ENCODE data around the gene ZSCAN29.
A peak's percentile ranks its signal among the peaks of the same experiment; 100 is the strongest.
"Not testable (repeated sequence)": the region's sequence is repeated elsewhere in the genome, so short reads cannot be mapped to it uniquely, and the experiment has no call there.

The ZSCAN29 gene

DNA sequence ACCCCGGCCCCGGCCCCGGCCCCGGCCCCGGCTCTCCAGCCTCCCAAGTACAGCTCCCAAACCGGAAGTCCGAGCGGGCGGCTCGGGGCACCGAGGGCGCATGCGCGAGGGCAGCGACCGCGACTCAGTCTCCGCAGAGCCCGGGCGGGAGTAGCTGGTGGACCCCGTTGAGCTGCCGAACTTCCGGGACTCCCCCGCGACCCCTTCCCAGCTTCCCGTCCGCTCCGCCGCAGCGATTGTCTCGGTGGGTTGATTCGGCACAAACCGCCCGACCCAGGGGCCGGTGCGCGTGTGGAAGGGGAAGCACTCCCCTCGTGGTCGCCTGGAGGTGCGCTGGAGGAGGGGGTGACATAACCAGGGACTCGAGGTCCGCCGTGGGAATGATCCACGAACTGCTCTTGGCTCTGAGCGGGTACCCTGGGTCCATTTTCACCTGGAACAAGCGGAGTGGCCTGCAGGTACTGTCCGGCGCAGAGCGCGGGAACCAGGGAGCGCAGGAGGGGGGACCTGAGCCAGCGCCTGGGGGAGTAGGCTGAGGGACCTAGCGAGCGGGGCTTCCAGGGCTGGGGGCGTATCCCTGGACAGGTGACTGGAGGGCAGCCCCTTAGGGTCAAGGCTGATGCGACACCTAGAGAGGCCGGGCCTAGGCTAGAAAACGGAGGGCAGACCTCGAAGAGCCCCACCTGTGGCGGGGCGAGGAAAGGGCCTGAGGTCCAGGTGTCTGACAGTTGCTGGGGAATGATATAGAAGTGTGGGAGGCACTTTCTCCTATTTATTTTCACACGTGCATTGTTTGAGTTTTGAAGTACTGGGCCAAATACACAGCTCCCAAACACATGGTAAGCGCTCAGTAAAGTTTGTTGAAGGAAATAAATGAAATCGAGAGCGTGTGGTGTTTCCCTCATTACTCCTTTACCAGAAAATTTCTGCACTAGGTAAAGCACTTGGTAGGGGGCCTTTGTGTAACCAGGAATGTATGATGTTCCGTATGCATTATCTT lies at the start of gene ZSCAN29, which contains the start of gene TUBGCP4:
Gene ZSCAN29 (minus strand): TSS at position 69 of the 1,000 bp plus-strand sequence. CDS start 1,130 bp downstream, outside the sequence.
Gene TUBGCP4 (plus strand): TSS at position 127 of the 1,000 bp plus-strand sequence. CDS start 254 bp downstream, at position 381.
- peak; percentile 69 for TF ChIP-seq POLR2A (IDR thresholded peaks at IDR 0.05; ENCODE audit: low read length)
- TF ChIP-seq GATA1 (IDR thresholded peaks at IDR 0.05; ENCODE audit: low read depth, low read length), result no peak
- DNase-seq, result peak; percentile 87 to 91

DNA sequence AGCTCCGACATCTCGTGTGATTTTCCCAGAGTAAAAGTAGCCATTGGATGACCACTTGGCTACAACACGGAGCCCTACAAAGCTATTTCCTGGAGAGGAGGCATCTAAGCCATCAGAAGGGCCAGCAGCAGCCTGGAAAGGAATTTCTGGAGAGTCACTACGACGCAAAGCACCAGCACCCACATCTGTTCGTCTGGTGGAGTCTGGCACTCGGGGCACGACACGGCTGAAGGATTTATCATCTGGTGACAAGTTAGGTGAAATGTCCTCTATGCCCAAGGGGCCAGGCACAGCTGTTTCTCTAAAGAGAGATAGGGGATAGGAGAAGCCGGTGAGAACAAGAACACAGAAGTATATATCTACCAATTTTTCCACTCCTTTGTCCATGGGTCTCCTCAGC lies 49.6 kb upstream of the ZSCAN29 start:
- no peak for TF ChIP-seq GATA1 (IDR thresholded peaks at IDR 0.05; ENCODE audit: low read depth, low read length)
- no peak for TF ChIP-seq POLR2A (IDR thresholded peaks at IDR 0.05; ENCODE audit: low read length)
- DNase-seq, result no peak

DNA sequence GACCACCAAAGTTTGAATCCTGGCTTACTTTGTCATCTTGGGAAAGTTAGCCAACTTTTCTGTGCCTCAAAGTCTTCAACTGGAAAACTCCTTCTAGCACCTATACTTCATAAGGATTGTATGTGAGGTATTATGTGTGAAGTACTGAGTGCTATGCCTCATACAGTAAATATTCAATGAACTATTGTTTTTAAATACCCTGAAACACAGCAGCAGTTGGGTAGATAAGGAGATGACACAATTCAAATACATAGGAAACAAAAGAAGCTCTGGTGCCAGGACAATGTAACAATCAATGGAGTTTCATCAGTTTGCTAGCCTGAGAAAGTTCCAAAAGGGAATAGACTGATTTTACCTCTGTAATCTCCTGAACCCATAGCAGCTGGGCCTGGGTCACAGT lies 43.4 kb upstream of the ZSCAN29 start:
- no peak for DNase-seq
- TF ChIP-seq GATA1 (IDR thresholded peaks at IDR 0.05; ENCODE audit: low read depth, low read length) (no peak), POLR2A (IDR thresholded peaks at IDR 0.05; ENCODE audit: low read length) (no peak)

DNA sequence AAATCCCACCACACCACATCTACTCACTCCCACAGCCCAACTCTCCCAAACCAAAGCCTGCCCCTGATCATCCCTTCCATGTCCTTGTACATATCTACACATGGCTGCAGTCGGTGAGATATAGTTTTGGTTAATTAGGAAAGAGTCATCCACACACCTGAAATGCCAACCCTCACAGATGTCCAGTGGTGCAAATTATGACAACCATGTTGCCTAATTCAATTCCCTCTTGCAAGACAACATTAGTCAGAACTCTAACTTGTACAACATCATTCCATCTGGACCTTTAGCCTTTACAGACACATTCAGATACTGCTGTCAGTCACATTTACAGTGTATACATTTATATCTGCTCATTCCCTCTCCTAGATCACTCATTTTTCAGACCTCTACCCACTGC lies 41.3 kb upstream of the ZSCAN29 start:
- DNase-seq, result no peak
- TF ChIP-seq GATA1 (IDR thresholded peaks at IDR 0.05; ENCODE audit: low read depth, low read length), result no peak
- TF ChIP-seq POLR2A (IDR thresholded peaks at IDR 0.05; ENCODE audit: low read length), result no peak

DNA sequence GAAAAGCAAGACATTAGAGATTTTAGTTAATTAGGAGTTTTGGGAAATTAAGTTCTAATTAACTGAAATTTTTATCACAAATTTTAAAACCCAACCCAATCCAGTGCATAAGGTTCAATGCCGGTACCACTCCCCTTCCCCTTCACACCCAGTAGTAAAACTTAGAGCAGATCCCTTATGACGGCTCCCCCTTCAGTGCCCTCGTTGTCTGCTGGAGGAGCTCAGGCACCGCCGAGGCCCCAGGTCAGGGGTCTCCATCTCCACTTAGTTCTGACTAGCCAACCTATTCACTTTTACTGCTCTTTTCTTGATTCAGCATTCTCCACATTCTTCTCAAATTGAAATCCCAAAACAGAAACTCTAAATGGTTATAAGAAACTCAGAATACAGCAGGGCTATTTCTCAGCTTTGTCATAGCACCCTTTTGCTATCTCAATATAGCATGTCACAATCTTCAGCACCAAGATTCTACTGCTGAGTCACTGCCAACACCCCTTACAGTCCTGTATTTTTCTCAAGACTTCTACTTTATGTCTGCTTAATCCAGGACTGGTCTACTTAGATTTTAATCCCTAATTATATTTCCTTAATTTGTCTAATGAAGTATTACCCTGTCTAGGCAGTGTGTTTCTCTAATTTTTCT lies 39.9 kb upstream of the ZSCAN29 start:
- TF ChIP-seq GATA1 (IDR thresholded peaks at IDR 0.05; ENCODE audit: low read depth, low read length), result no peak
- no peak for TF ChIP-seq POLR2A (IDR thresholded peaks at IDR 0.05; ENCODE audit: low read length)
- peak; percentile 82 to 85 for DNase-seq

DNA sequence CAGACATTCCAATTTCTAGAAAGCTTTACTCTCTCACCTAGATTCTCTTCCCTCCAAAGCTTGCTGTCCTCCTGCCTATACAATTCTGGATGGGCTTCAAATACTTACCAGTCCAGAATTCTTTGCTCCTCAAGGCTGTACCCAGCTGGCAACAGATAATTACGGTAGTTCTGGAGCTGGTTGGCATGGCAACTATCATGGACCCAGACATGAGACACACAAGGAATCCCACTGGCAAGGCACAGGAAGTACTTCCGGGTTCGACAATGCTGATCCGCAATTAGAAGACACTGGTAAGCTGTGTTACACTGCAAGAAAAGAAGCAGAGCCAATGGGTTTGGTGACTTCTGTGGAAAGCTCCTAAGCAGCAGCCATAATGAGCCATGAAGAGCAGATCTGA lies 37.9 kb upstream of the ZSCAN29 start:
- peak; percentile 40 to 54 for DNase-seq
- TF ChIP-seq GATA1 (IDR thresholded peaks at IDR 0.05; ENCODE audit: low read depth, low read length) (no peak), POLR2A (IDR thresholded peaks at IDR 0.05; ENCODE audit: low read length) (peak; percentile 5)

DNA sequence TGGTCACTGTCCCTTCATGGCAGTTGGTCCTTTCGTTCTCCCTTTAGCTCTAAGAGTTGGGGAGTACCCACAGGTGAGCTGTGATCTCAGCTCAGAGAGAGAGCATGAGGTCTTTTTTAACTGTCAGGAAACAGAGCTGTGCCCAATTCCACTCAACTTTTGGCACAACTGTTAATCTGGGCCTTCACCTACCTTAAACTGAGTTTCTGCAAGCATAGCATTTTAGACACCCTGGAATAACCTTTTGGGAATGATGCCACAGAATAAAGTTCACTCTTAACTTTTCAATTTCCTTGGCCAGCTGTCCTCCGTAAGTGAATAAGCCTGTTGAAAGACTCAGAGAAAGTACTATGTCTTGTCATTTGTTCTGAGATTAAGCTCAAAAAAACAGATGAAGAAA lies 36.0 kb upstream of the ZSCAN29 start:
- DNase-seq, result no peak
- TF ChIP-seq GATA1 (IDR thresholded peaks at IDR 0.05; ENCODE audit: low read depth, low read length) (no peak), POLR2A (IDR thresholded peaks at IDR 0.05; ENCODE audit: low read length) (no peak)

DNA sequence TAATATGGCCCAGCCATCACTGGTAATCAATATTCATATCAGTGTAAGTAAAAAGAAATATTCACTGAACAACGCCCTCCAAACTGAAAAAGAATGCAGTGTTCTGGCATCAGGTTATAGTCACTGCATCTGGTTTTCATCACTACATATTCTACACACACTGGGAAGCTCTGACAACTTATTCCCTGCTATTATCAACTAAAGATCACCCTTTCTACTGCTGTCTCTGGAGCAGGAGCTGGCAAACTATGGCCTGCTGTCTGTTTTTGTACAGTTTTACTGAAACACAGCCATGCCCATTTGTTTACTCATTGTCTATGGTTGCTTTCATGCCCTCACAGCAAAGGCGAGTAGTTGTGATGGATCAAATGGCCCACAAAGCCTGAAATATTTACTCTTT lies 35.3 kb upstream of the ZSCAN29 start:
- TF ChIP-seq GATA1 (IDR thresholded peaks at IDR 0.05; ENCODE audit: low read depth, low read length), result no peak
- DNase-seq, result no peak

DNA sequence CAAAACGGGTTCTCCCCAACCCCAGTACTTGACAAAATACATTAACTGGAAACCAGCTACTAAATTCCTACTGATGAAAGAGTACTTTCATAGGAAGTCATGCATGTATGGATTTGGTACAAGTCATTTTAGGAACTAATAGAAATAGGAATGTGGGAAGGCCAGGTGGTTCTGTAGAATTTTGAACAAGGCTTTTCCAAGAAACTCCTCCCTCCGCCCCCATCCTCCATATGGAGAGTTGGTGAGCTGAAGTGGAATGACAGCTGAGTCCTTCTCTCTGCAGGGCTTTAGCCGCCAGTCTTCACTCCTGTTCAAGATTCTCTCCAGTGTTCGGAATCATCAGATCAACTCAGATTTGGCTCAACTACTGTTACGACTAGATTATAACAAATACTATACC lies 33.3 kb upstream of the ZSCAN29 start:
- TF ChIP-seq POLR2A (IDR thresholded peaks at IDR 0.05; ENCODE audit: low read length), result no peak
- TF ChIP-seq GATA1 (IDR thresholded peaks at IDR 0.05; ENCODE audit: low read depth, low read length), result no peak
- DNase-seq, result no peak

DNA sequence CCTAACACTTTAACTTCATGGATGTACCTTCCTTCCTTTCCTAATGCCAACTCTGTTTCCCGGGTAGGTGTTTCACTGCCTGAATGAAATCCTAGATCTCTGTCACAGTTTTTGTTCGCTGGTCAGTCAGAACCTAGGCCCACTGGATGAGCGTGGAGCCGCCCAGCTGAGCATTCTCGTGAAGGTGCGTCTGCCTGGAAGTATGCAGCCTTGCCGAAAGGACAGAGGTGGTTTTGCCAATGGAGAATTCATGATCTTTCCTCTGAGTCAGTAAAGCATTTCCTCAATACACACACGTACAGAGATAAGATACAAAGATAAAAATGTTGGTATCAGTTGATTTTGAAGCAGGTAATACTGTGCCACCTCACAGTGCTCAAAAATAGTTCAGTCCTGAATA lies 32.8 kb upstream of the ZSCAN29 start:
- no peak for DNase-seq
- TF ChIP-seq POLR2A (IDR thresholded peaks at IDR 0.05; ENCODE audit: low read length), result no peak
- no peak for TF ChIP-seq GATA1 (IDR thresholded peaks at IDR 0.05; ENCODE audit: low read depth, low read length)

DNA sequence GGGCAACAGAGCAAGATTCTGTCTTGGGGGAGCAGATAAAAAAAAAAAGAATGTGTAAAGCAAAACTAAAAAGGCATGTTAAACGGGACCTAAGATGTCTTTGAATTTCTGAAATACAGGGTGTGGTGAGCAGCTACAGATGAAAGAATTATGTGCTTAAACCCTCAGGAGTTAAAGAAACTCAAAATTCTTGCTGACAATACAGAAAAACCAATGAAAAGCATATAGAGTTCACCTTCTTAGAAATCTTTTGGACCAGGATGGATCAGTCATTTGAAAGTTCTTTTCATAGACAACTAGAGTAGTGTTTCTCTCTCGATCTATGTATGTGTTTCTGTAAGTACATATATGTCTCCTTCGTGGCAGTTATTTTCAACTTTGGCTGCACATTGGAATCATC lies 31.4 kb upstream of the ZSCAN29 start:
- TF ChIP-seq GATA1 (IDR thresholded peaks at IDR 0.05; ENCODE audit: low read depth, low read length) (no peak), POLR2A (IDR thresholded peaks at IDR 0.05; ENCODE audit: low read length) (no peak)
- DNase-seq, result no peak

DNA sequence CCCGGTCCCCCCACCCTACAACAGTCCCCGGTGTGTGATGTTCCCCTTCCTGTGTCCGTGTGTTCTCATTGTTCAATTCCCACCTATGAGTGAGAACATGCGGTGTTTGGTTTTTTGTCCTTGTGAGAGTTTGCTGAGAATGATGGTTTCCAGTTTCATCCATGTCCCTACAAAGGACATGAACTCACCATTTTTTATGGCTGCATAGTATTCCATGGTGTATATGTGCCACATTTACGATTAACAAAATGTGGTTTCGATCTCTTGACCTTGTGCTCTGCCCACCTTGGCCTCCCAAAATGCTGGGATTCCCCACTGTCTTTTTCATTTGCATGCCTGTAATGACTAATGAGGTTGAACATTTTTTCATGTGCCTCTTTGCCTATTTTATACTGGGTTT lies 22.7 kb upstream of the ZSCAN29 start:
- DNase-seq, result not testable (repeated sequence)

DNA sequence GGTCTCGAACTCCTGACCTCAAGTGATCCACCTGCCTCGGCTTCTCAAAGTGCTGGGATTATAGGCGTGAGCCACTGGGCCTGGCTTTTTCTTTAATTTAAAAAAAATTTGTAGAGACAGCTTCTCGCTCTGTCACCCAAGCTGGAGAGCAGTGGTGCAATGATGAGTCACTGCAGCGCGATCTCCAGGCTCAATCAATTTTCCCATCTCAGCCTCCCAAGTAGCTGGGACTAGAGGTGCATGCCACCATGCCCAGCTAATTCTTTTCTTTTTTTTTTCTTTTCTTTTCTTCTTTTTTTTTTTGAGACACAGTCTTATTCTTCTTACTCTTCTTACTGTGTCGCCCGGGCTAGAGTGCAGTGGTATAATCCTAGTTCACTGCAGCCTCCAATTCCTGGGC lies 19.9 kb upstream of the ZSCAN29 start:
- peak in 1 of 2 experiments; percentile 44 for DNase-seq
- no peak for TF ChIP-seq POLR2A (IDR thresholded peaks at IDR 0.05; ENCODE audit: low read length)
- no peak for TF ChIP-seq GATA1 (IDR thresholded peaks at IDR 0.05; ENCODE audit: low read depth, low read length)

DNA sequence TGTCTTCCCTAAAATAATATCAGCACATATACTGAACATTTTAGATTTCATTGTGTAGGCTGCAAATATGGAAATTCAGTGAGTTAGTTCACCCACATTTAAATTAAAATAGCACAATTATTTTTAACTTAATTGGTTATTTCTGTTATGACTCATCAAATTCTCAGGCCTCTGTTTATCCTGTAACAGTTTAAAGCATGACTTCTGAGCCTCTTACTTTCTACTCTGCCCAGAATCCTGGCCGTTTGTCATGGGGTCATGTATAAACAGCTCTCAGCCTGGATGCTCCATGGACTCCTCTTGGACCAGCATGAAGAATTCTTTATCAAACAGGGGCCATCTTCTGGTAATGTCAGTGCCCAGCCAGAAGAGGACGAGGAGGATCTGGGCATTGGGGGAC lies 12.2 kb upstream of the ZSCAN29 start:
- no peak for DNase-seq
- TF ChIP-seq POLR2A (IDR thresholded peaks at IDR 0.05; ENCODE audit: low read length) (no peak), GATA1 (IDR thresholded peaks at IDR 0.05; ENCODE audit: low read depth, low read length) (no peak)

DNA sequence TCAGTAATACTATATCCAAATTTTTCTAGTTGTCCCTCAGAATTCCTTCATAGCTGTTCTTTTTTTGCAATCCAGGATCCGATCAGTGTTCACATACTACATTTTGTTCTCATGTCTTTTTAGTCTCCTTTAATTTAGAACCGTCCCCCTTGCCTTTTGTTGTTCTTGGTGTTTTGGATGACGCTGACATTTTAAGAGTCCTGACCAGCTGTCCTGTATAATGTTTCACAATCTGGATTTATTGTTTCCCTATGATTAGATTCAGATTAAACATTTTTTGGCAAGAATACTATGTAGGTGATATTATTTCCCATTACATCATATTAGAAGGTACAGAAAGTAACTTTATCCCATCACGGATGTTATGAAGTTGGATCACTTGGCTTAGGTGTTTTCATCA lies 11.5 kb upstream of the ZSCAN29 start:
- DNase-seq, result no peak
- TF ChIP-seq GATA1 (IDR thresholded peaks at IDR 0.05; ENCODE audit: low read depth, low read length) (no peak), POLR2A (IDR thresholded peaks at IDR 0.05; ENCODE audit: low read length) (no peak)
